WTC11 (cell line): ENCODE data around the gene ULK4.

Experiments used
- IRF2 ChIP-seq: sonication (generic); formaldehyde crosslinking; IDR thresholded peaks from 2 replicates; pipeline ENCODE4 v1.8.0; 2022; ENCODE audit warnings: low read depth, missing genetic modification reagents, borderline replicate concordance
- NFATC4 ChIP-seq: fragments of 250-450 bp; sonication (Bioruptor Pico); IDR thresholded peaks from 2 replicates; pipeline ENCODE4 v1.9.0; 2021; ENCODE audit warnings: mild to moderate bottlenecking

DNA sequence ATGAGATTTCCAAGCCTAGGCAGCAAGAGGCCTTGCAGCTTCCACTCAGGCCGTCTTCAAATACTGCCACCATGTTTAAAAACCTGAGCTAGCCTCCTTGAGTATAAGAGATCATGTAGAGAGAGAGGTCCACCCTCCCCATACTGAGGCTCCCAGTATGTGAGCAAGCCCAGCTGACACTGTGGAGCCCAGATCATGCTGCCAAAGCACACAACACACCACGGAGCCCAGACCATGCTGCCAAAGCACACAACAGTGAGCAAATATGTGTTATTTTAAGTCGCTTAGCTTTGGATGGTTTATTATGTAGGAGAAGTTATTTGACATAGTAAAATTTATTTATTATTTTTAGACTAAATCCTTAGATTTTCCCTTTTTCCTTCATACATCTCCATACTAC lies 428.9 kb downstream of the ULK4 start:
- TF ChIP-seq NFATC4 (CRISPR knock-in tag): no peak
- no peak for TF ChIP-seq IRF2 (CRISPR knock-in tag)
